Measurements from ENCODE around the gene MMP24OS. TPM values are rescaled to one million over a fixed set of nuclear protein-coding genes. Genes with fewer than 3 reads are reported as not detected.

The MMP24OS gene
- total and polyA plus RNA-seq, 2 of the 4 experiments (the other 2 are of a cell fraction) = 5.9 to 64.9 TPM

GRCh38 chr20:35311822-35312221 is 33.9 kb upstream of the MMP24OS start:
- H2BK5ac ChIP-seq (ENCODE audit: low read depth, low read length, poor library complexity, severe bottlenecking) = peak overlapping the region; percentile 83
- peak overlapping the region; percentile 49 for H4K5ac ChIP-seq (ENCODE audit: low read depth, low read length)
- no CpG with 5 or more reads among the region's 5 CpGs for WGBS, 2 experiments (ENCODE audit: extremely low coverage in 2 of 2, insufficient read length in 1 of 2)
- peak overlapping the region; percentile 99 for H2BK120ac ChIP-seq (ENCODE audit: low read depth, low read length)
- H3K27ac ChIP-seq (ENCODE audit: insufficient read depth, low read length) = peak overlapping the region; percentile 82
- dilution Hi-C loops (cut with HindIII; ENCODE audit: low sequenced_read_pairs, unreplicated experiment) (no loop called here), in situ Hi-C loops (cut with MboI; ENCODE audit: low sequenced_read_pairs) (no loop called here), intact Hi-C loops (cut with micrococcal nuclease) (no loop called here)
- peak overlapping the region; percentile 86 for H3K56ac ChIP-seq (ENCODE audit: extremely low read depth, insufficient read depth, low read length)
- H3K27me3 ChIP-seq (ENCODE audit: control insufficient read depth, insufficient read depth, low read length) = no peaks in the 10 kb centered on the region
- H4K20me1 ChIP-seq (ENCODE audit: insufficient read depth, low read length) = no peaks in the 10 kb centered on the region
- ATAC-seq (ENCODE audit: low read depth) (no peak), DNase-seq (no peak)
- H3K9ac ChIP-seq (ENCODE audit: low read depth, low read length) = peak overlapping the region; percentile 18; the same call in 1 of the 2 replicates
- H3K9me3 ChIP-seq (ENCODE audit: control insufficient read depth, insufficient read depth, low read length) = no peaks in the 10 kb centered on the region
- no peak overlapping the region for H2AFZ ChIP-seq (replicated peaks; ENCODE audit: low read length, poor library complexity)
- POLR2A ChIA-PET (ENCODE audit: unreplicated experiment) = interaction anchor here (0.6 kb wide), 1 partner anchor 27 kb away, joined by 4 read pairs; the partner anchor contains the start of gene EIF6
- CTCF ChIA-PET = interaction anchor here (1.4 kb wide), 1 partner anchor 127 kb away, joined by 3 read pairs; no protein-coding TSS in a partner anchor
- H4K8ac ChIP-seq (ENCODE audit: low read depth in 2 of 2, low read length in 2 of 2) = peak overlapping the region; percentile 50 to 88
- peak overlapping the region; percentile 52; the same call in 1 of the 2 replicates for H3K23ac ChIP-seq (ENCODE audit: low read depth, low read length)
- H3K4me2 ChIP-seq (ENCODE audit: low read depth, low read length) = peak overlapping the region; percentile 16; the same call in 1 of the 2 replicates
- peak overlapping the region; percentile 98 for H2BK20ac ChIP-seq (ENCODE audit: low read depth, low read length)
- peak overlapping the region; percentile 85 for H3K14ac ChIP-seq (replicated peaks; ENCODE audit: low read depth, low read length)
- peak overlapping the region; percentile 62 for H2BK15ac ChIP-seq (ENCODE audit: low read depth, low read length)
- peak overlapping the region; percentile 54 for H2AK5ac ChIP-seq (ENCODE audit: low read depth, low read length)
- no TSS peak for BruUV-seq (replicated peaks)
- H4K91ac ChIP-seq (ENCODE audit: insufficient read depth, low read depth, low read length) = peak overlapping the region; percentile 83
- H3K4me3 ChIP-seq (ENCODE audit: insufficient read depth, low read depth, low read length) = no peak overlapping the region
- H3K4ac ChIP-seq (ENCODE audit: low read depth, low read length) = peak overlapping the region; percentile 98
- H2AK9ac ChIP-seq (replicated peaks; ENCODE audit: low read depth, low read length, poor library complexity) = peak overlapping the region; percentile 51
- no peaks in the 10 kb centered on the region for H3K36me3 ChIP-seq (ENCODE audit: control insufficient read depth, insufficient read depth, low read length)
- peaks cover 37% of the 10 kb centered on the region for H3K4me1 ChIP-seq (ENCODE audit: control insufficient read depth, insufficient read depth, low read length)
- no peak for TF ChIP-seq RFX5 (IDR thresholded peaks at IDR 0.05; ENCODE audit: low read depth, low read length)
- peak overlapping the region; percentile 62; the same call in 1 of the 2 replicates for H3K18ac ChIP-seq (ENCODE audit: low read depth, low read length)
- H3K79me1 ChIP-seq (ENCODE audit: low read depth in 1 of 2, low read length in 2 of 2) = peaks cover 0 to 52% of the 10 kb centered on the region in 2 experiments; a peak in 2 of 4 replicates
- peaks cover 45% of the 10 kb centered on the region for H3K9me1 ChIP-seq (ENCODE audit: insufficient read depth, low read length)
